Fibroblast of peridontal ligament (primary cell): ENCODE measurements around the gene CNIH1.
"Not testable (repeated sequence)": the region's sequence is repeated elsewhere in the genome, so short reads cannot be mapped to it uniquely, and the experiment has no call there.

ENCODE experiments used
- DNase-seq: peaks from one replicate; pipeline ENCODE4 v3.0.0-alpha.2; 2010; ENCODE audit errors: extremely low read depth

CNIH1 gene

DNA sequence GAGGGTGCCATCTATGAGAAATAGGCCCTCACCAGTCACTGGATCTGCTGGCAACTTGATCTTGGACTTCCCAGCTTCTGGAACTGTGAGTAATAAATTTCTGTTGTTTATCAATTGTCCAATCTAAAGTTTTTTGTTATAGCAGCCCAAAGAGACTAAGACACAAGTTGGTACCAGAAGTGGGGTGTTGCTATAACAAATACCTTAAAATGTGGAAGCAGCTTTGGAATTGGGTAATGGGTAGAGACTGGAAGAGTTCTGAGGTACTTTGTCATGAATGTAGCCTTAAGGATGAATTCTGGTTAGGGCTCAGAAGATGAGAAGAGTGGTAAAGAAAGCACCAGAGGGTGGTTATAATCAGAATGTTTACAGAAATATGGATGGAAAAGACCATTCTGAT is 26.1 kb upstream of the CNIH1 start:
- DNase-seq = no peak

DNA sequence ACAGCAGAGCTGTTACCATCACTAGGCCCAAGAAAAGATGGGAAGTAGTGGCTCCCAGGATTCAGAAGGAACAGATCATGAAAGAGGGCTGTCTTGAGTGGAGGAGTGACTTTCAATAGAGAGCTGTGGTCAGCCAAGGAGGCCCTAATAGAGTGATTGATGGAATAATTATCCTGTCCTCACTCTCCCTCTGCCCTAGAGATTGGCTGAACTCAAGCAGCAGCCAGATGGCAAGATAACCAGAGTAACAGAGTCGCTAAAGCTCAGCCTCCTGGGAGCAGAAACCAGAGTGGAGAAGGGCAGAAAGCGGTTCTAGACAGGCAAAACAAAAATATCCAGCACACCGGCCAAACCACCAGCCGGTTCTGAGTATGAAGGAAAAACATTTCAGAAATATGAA is 24.5 kb upstream of the CNIH1 start:
- DNase-seq = no peak

DNA sequence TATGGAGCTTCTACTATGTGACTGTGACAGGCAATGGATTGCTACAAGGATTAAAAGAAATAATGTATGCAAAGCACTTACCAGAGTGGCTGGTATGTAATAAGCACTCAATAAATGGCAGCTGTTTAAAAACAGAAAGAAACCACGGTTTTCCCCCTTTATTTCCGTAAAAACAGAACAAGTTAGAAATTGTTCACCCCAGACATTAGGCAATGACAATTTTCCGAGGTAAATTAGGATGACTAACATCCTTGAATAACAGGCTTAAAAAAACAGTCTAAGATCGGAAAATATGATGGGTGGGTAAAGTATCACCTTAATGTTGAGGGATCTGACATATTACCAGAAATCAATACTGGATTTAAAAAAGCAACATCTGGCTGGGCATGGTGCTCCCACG is 20.9 kb upstream of the CNIH1 start:
- DNase-seq = no peak

DNA sequence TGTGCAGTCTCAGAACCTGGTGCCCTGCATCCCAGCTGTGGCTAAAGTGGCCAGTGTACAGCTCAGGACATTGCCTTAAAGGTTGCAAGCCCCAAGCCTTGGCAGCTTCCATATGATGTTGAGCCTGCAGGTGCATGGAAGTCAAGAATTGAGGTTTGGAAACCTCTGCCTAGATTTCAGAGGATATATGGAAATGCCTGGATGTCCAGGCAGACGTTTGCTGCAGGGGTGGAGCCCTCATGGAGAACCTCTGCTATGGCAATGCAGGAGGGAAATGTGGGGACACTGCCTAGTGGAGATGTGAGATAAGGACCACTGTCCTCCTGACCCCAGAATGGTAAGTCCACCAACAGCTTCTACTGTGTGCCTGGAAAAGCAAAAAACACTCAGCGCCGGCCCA is 17.9 kb upstream of the CNIH1 start:
- DNase-seq = no peak

DNA sequence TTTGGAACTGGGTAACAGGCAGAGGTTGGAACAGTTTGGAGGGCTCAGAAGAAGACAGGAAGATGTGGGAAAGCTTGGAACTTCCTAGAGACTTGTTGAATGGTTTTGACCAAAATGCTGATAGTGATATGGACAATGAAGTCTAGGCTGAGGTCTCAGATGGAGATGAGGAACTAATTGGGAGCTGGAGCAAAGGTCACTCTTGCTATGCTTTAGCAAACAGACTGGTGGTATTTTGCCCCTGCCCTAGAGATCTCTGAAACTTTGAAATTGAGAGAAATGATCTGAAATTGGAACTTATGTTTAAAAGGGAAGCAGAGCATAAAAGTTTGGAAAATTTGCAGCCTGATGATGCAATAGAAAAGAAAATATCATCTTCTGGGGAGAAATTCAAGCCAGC is 17.4 kb upstream of the CNIH1 start:
- DNase-seq = not testable (repeated sequence)

DNA sequence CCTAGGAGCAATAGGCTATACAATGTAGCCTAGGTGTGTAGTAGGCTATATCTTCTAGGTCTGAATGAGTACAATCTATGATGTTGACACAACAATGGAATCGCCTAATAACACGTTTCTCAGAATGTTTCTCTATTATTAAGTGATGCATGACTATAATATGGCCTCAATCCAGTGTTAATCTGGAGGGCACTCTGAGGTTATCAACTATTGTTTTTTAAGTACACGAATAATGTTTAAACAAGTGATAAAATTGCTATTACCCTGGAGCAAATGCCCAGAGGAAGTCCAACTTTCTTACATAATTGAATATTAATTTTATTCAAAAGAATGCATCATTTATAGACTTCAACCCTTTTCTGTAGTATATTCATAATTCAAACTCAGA is 16.4 kb upstream of the CNIH1 start:
- DNase-seq = no peak

DNA sequence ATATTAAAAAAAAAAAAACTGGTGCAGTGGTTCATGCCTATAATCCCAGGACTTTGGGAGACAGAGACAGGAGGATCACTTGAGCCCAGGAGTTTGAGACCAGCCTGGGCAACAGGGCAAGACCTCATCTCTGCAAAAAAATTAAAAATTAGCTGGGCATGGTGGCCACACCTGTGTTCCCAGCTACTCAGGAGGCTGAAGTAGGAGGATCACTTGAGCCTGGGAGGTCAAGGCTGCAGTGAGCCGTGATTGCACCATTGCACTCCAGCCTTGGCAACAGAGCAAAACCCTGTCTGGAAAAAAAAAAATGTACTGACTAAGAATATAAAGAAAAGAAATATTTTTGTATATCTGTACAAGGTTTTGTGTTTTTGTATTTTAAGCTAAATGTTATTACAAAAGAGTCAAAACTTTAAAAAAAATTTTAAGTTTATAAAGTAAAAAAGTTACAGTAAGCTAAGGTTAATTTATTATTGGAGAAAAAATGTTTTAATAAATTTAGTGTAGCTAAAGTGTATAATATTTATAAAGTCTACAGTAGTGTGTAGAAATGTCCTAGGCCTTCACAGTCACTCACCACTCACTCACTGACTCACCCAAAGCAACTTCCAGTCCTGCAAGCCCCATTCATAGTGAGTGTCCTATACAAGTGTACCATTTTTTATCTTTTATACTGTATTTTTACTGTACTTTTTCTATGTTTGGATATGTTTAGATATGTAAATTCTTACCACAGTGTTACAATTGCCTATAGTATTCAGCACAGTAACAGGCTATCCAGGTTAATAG is 15.8 kb upstream of the CNIH1 start:
- DNase-seq = not testable (repeated sequence)

DNA sequence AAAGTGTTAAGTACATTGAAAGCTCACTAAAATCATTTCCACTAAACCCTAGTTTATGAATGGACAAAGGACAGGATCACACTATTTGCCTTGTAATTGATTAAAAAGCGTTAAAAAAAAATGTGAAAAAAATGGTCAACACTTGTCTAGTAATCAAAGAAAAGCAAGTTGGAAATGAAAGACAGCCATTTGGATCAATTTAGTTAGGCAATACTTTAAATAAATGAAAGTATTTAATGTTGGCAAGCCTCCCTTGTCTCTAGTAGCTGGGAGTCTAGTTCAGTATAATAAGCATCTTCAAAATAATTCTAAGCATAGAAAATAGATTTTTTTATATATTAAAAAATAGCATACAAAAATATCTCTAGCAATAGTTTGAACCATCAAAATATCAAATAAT is 14.2 kb upstream of the CNIH1 start:
- peak; percentile 39 for DNase-seq

DNA sequence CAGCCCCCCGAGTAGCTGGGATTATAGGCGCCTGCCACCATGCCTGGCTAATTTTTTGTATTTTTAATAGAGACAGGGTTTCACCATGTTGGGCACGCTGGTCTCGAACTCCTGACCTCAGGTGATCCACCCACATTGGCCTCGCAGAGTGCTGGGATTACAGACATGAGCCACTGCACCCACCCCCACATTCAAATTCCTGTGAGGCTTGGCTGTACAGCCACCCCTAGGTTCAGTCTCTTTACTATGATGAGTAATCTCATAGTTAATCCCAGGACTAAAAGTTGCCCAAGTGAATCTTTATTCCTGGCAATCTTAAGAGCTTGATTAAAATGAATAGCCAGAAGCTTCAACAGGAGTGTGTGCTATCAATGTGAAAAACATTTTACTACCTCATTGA is 12.8 kb upstream of the CNIH1 start:
- DNase-seq = peak; percentile 42

DNA sequence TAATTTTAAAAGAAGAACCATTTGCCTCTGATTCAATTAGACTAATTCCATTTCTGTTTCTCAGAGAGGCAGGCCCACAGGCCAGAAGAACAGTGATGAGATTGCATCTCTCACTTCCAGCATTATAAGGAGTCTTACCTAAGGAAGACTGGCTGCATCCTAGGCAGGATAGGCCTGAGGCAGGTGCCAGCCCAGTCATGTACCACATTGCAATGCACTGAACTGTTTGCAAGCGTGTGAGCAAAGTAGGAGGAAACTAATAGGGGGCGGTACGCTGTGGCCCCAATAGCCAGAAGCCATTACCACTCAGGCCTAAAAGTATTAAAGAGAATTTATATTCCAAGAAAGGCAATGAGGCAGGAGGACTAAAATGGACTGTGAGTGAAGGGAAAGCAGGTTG is 12.1 kb upstream of the CNIH1 start:
- no peak for DNase-seq

DNA sequence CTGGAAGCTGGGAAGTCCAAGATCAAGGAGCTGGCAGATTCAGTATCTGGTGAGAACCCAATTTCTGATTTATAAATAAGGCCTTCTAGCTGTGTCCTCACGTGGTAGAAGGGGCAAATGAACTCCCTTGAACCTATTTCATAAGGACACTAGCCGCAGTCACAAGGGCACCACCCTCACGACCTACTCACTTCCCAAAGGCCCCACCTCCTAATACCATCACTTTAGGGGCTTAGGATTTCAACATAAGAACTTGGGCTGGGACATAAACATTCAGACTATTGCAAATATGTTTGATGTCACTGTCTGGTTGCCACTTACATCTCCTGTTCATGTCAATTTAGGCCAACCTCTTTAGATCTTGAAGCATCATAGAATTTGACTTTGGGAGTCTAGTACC is 10.8 kb upstream of the CNIH1 start:
- DNase-seq = no peak

DNA sequence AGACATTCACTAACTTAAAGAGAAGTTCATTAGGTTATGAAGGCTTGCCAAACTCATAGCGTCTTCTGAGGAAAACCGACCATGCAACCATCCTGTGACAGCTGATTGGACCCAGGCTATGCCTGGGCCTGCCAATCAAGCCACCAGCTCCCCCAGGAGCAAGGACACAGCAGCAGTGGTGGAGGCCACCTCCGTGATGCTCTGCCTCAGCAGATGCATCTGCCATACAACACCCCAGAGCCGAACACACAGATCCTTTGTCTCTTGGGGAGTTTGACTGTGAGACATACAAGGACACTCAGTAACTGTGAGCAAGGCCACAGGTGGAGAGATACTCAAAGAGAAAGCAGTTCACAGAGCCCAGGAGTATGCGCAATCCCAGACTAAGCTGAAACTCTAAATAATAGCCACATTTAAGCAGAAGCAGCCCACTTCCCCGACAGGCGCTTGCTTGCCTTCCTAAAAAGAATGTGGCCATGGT is 10.0 kb upstream of the CNIH1 start:
- no peak for DNase-seq

DNA sequence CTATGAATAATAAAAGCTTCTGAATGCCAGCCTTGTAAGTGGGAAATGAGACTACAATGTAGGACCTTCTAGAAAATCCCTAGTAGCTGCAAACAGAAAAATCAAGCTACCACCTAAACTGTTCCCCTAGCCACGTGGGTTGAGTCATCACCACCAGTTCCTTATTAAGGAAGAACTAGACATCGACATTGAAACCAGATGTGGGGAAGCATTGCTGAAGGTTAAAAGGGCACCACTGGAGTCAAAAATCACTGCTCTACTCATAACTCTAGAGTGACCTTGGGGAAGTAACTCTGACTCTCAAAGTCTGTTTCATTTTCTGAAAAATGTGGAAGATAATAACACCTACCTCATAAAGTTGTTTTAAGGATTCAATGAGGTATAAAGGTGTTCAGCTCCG is 9.4 kb upstream of the CNIH1 start:
- peak; percentile 91 for DNase-seq

DNA sequence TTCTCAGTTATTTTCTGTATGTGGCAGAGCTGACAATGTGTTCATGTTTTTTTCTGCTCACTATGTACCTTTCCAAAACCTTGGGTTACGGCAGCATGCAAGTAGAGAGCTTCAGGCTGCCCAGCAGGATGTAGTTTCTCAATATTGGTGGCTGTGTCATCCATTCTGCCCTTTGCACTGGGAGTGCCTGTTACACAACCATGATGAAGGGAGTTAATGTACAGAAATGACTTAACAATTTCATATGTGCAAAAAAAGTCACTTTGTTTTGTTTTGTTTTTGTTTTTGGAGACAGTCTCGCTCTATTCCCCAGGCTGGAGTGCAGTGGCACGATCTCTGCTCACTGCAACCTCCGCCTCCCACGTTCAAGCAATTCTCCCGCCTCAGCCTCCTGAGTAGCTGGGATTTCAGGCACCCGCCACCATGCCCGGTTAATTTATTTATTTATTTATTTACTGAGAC is 6.1 kb upstream of the CNIH1 start:
- DNase-seq = peak; percentile 50

DNA sequence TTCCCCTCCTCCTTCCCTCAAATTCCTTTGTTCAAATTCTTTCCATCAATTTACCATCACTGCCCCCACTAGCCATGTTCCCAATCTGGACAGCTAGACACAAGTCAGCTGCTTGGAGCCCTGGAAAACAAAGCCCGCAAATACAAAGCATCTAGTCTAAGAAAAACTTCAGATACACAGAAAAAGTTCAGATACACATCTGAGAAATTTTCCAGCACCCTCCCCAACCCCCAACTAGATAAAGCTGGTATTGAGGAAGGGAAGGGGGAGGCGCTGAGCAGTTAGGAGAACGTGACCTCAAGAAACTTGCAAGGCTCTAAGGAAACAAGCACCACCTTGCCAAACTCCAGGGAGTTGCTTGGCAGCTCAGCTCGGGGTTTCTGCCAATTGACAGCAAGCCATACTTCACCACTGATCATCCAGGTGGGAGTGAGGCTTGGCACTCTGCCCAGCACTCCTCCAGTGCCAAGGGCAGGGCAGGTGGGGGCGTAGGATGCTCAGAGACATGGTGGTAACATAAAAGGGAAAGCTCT is 5.1 kb upstream of the CNIH1 start:
- peak; percentile 32 for DNase-seq

DNA sequence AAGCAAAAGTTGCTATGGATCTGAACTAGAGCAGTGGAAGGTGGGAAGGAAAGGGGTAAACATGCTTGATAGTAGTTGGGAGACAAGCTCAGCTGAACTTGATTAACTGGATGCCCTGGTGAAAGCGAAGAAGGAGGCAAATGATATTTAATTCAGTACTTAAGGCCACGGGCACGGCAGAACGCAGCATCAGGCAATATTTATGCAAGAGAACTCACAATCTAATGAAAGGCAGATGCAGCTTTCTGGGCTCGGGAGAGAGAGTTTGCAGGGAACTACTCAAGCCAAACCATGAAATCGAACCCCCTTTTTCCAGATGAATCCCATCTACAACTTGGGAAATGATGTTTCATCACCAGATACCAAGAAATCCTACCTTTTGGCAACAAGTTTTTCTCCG is 3.5 kb upstream of the CNIH1 start:
- DNase-seq = peak; percentile 97

DNA sequence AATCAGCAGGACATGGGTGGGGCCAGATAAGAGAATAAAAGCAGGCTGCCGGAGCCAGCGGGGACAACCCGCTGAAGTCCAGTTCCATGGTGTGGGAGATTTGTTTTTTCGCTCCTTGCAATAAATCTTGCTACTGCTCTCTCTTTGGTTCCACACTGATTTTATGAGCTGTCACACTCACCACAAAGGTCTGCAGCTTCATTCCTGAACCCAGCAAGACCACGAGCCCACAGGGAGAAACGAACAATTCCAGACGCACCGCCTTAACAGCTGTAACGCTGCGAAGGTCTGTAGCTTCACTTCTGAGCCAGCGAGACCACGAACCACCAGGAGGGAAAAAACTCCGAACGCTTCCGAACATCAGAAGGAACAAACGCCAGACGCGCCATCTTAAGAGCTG is 2.8 kb upstream of the CNIH1 start:
- DNase-seq = no peak

DNA sequence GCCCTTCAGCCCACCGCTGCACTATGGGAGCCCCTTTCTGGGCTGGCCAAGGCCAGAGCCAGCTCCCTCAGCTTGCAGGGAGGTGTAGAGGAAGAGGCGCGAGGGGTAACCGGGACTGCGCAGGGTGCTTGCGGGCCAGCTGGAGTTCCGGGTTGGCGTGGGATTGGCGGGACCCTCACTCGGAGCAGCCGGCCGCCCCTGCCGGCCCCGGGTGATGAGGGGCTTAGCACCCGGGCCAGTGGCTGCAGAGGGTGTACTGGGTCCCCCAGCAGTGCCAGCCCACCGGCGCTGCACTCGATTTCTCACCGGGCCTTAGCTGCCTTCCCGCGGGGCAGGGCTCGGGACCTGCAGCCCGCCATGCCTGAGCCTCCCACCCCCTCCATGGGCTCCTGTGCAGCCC is 1.8 kb upstream of the CNIH1 start:
- DNase-seq = not testable (repeated sequence)

DNA sequence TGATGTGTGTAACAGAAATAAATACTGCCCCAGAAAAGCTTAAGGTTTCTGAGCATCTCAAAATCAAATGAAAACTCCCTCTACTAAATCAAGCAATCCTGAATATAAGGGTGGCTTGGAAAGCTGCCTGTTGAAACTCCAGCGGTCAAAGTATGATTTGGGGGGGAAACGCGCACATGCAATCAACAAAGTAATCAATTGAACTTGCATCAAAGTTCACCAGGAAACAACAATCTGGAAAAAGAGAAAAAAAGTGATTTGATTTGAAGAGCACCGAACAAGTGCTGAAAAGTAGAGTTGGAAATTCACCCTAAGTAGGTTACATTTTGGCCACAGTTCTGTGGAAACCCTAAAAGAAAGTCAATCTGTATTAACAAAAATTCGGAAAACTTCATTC is 700 bp downstream of the CNIH1 start:
- DNase-seq = peak; percentile 40

DNA sequence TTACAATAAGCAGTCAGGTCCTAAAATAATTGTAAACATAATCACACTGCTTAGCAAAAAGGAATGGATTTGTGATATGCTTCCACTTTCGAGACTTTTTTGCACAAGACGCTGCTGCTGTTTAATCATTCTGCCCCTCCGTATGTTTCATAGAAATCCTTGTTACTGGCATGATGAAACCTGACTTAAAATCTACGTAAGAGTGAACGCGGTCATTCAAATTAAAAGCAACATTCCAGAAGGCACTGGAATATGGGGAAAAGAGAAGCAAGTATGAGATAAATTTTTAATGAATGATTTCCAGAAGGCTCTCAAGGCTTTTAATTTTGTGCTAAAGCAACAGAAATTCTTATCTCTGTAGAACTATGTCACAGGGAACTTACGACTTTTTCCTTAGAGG is 1.1 kb downstream of the CNIH1 start:
- DNase-seq = peak; percentile 69

DNA sequence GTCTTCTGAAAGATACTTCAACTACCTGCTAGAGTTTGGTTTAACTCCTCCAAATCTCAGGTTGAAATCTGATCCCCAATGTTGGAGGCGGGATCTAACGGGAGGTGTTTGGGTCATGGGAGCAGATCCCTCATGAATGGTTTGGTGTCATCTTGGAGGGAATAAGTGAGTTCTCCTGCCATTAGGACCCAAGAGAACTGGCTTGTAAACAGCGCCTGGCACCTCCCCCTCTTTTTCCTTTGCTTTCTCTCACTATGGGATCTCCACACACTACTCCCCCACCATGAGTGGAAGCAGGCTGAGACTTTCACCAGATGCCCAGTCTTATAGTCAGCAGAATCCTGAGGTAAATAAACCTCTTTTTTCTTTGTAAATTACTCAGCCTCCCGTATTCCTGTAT is 2.5 kb downstream of the CNIH1 start:
- DNase-seq = no peak

DNA sequence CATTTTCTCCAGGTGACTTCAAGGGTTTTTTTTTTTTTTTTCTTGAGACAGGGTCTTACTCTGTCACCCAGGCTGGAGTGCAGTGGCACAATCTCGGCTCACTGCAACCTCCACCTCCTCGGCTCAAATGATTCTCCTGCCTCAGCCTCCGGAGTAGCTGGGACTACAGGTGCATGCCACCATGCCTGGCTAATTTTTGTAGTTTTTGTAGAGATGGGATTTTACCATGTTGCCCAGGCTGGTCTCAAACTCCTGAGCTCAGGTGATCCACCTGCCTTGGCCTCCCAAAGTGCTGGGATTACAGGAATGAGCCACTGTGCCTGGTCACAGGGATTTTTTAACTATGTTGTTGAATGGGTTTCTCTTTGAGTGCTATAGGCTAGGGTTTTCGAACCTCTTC is 3.2 kb downstream of the CNIH1 start:
- not testable (repeated sequence) for DNase-seq

DNA sequence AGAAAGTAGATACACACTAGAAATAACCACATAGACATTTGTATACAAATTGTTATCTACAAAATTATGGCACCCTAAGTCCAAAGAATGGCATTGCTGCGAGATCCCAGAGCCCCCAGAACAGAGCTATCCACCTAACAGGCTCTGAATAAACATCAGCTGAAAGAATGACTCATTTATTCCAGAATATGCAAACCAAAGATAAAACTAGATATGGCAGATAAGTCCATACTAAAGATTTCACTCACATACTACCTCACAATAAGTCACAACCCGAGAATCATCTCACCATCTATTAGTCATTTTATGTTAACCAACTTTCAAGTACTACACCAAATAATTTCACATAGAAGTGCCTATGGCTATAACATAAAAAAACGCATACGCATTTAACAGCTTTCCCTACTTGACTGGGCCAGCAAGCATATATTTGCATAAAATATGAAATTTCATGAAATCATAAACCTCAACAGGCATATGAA is 5.6 kb downstream of the CNIH1 start:
- DNase-seq = peak; percentile 49

DNA sequence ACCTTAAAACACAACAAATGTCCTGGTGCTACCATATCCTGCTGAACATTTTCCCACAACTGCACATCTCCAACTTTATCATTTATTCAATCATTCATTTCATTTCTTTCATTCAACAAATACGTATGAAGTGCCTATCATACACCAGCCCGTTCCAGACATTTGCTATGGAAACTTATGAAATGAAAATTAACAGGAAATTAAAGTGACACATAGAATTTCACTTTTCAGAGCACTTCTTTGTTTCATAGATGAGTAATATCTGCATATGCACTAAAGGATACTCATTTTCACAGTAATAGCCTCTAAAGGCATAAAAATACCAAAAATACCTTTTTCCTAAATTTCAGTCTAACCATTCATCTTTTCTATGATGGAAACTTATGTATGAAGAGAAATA is 12.6 kb downstream of the CNIH1 start:
- no peak for DNase-seq
